ENCODE data around the gene IGSF21.

Gene IGSF21

GRCh38 chr1:18339161-18339560, 231.6 kb downstream of the IGSF21 start:
- Histone ChIP-seq H2AFZ (ENCODE audit: low read depth) (no peak overlapping the region), H3K9ac (no peak overlapping the region), H3K4me1 (ENCODE audit: low read depth, poor library complexity, severe bottlenecking) (no peaks in the 10 kb centered on the region), H3K27me3 (ENCODE audit: insufficient read depth, low read depth) (no peaks in the 10 kb centered on the region), H4K20me1 (ENCODE audit: insufficient read depth) (no peaks in the 10 kb centered on the region), H3K36me3 (ENCODE audit: insufficient read depth) (no peaks in the 10 kb centered on the region), H3K4me3 (IDR thresholded peaks at IDR 0.05; ENCODE audit: insufficient read depth, low read depth, low read length) (no peak overlapping the region), H3K27ac (no peak overlapping the region), H3K4me2 (no peak overlapping the region), H3K79me2 (ENCODE audit: insufficient read depth, low read depth) (no peaks in the 10 kb centered on the region)
- no peak for TF ChIP-seq CTCF (conservative IDR thresholded peaks at IDR 0.05; ENCODE audit: low read depth, low read length)

- Histone ChIP-seq H4K20me1 (ENCODE audit: insufficient read depth) (no peaks in the 10 kb centered on the region), H3K4me2 (no peak overlapping the region), H3K27me3 (ENCODE audit: insufficient read depth, low read depth) (no peaks in the 10 kb centered on the region), H3K9ac (no peak overlapping the region), H3K4me3 (IDR thresholded peaks at IDR 0.05; ENCODE audit: insufficient read depth, low read depth, low read length) (no peak overlapping the region), H3K36me3 (ENCODE audit: insufficient read depth) (no peaks in the 10 kb centered on the region), H3K27ac (no peak overlapping the region), H2AFZ (ENCODE audit: low read depth) (no peak overlapping the region), H3K79me2 (ENCODE audit: insufficient read depth, low read depth) (no peaks in the 10 kb centered on the region), H3K4me1 (ENCODE audit: low read depth, poor library complexity, severe bottlenecking) (no peaks in the 10 kb centered on the region)
- no peak for TF ChIP-seq CTCF (conservative IDR thresholded peaks at IDR 0.05; ENCODE audit: low read depth, low read length)
Measured at GRCh38 chr1:18340158-18340764, 232.7 kb downstream of the IGSF21 start.

- H3K27ac ChIP-seq = no peak overlapping the region
- no peaks in the 10 kb centered on the region for H3K27me3 ChIP-seq (ENCODE audit: insufficient read depth, low read depth)
- no peaks in the 10 kb centered on the region for H3K4me1 ChIP-seq (ENCODE audit: low read depth, poor library complexity, severe bottlenecking)
- H2AFZ ChIP-seq (ENCODE audit: low read depth) = no peak overlapping the region
- H3K4me3 ChIP-seq (IDR thresholded peaks at IDR 0.05; ENCODE audit: insufficient read depth, low read depth, low read length) = no peak overlapping the region
- no peak overlapping the region for H3K4me2 ChIP-seq
- TF ChIP-seq CTCF (conservative IDR thresholded peaks at IDR 0.05; ENCODE audit: low read depth, low read length) = no peak
- no peaks in the 10 kb centered on the region for H3K36me3 ChIP-seq (ENCODE audit: insufficient read depth)
- H4K20me1 ChIP-seq (ENCODE audit: insufficient read depth) = no peaks in the 10 kb centered on the region
- H3K79me2 ChIP-seq (ENCODE audit: insufficient read depth, low read depth) = no peaks in the 10 kb centered on the region
- H3K9ac ChIP-seq = no peak overlapping the region
Measured at GRCh38 chr1:18340787-18341186, 233.2 kb downstream of the IGSF21 start.

GRCh38 chr1:18341291-18342069, 233.9 kb downstream of the IGSF21 start:
- no peak for TF ChIP-seq CTCF (conservative IDR thresholded peaks at IDR 0.05; ENCODE audit: low read depth, low read length)
- Histone ChIP-seq H3K27ac (no peak overlapping the region), H3K36me3 (ENCODE audit: insufficient read depth) (no peaks in the 10 kb centered on the region), H3K79me2 (ENCODE audit: insufficient read depth, low read depth) (no peaks in the 10 kb centered on the region), H3K4me1 (ENCODE audit: low read depth, poor library complexity, severe bottlenecking) (no peaks in the 10 kb centered on the region), H3K4me2 (no peak overlapping the region), H3K4me3 (IDR thresholded peaks at IDR 0.05; ENCODE audit: insufficient read depth, low read depth, low read length) (no peak overlapping the region), H3K27me3 (ENCODE audit: insufficient read depth, low read depth) (no peaks in the 10 kb centered on the region), H3K9ac (no peak overlapping the region), H2AFZ (ENCODE audit: low read depth) (no peak overlapping the region), H4K20me1 (ENCODE audit: insufficient read depth) (no peaks in the 10 kb centered on the region)
